ENCODE results near the gene WNT9A.
"Not testable (repeated sequence)": the region's sequence is repeated elsewhere in the genome, so short reads cannot be mapped to it uniquely, and the experiment has no call there.

Gene WNT9A, protein sequence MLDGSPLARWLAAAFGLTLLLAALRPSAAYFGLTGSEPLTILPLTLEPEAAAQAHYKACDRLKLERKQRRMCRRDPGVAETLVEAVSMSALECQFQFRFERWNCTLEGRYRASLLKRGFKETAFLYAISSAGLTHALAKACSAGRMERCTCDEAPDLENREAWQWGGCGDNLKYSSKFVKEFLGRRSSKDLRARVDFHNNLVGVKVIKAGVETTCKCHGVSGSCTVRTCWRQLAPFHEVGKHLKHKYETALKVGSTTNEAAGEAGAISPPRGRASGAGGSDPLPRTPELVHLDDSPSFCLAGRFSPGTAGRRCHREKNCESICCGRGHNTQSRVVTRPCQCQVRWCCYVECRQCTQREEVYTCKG

DNA sequence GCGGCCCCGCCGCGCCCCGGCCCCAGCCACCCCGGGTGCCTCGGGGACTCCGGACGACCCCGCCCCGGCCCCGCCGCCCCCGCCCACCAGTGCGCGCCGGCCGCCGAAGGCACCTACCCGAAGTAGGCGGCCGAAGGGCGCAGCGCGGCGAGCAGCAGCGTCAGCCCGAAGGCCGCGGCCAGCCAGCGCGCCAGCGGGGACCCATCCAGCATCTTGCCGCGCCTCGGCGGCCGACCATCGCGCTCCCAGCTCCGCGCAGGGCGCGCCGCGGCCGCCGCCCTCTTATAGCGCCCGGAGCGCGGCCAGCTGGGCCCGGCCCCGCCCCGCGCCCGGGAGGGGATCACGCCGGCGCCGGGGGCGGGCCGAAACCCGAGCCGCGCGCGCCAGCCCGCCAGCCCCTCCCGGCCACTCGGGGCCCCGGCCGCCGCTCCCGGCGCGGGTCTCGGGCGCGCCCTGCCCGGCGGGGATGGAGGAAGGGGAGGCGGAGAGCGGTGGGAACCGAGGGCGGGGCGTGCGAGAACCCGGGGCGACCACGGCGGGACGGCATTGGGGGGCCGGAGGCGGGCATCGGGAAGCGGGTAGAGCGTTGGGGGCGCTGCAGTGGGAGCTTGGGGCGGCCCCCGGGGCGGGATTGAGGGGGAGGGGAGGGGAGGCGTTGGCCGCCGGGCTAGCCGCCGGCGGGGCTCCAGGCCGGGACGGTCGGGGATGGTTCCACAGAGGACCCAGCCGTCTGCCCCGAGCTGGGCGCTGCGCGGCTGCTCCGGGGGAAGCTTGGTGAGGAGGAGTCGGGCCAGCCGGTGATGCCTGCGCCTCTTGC lies at the start of gene WNT9A:
TSS of gene WNT9A (minus strand) at position 257 of the 817 bp plus-strand sequence. CDS start at position 212, 45 bp downstream.
- no peak for DNase-seq

DNA sequence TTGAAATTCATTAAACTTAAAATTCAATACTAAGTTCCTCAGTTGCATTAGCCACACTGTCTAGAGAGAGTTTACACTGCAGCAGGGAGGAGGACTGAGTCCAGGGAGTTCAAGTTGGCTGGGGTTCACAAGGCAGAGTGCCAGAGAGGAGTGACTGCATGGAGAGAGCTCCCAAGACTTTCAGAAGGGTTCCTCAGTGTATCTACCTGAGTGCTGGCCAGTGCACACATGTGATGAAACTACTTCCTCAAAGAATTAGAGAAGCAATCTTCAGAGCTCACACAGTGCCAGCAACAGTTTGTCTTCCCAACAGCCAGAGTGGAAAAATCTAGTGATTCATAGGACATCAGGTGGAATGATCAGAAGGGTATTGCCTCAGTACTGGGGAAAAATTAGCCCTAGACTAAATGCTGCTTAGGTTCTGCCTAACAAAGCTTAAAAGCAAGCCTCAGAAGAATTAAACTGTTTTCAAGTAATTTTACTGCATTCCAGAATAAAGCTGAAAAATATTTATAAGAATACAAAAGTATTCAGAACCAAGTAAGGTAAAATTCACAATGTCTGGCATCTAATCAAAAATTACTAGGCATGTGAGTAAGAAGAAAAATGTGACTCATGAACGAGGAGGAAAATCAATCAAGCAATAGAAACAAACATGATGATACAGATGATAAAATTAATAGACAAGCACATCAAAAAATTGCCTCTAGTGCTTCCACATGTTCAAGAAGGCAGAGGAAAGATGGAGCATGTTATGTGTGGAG lies 48.6 kb upstream of the WNT9A start:
- no peak for DNase-seq

DNA sequence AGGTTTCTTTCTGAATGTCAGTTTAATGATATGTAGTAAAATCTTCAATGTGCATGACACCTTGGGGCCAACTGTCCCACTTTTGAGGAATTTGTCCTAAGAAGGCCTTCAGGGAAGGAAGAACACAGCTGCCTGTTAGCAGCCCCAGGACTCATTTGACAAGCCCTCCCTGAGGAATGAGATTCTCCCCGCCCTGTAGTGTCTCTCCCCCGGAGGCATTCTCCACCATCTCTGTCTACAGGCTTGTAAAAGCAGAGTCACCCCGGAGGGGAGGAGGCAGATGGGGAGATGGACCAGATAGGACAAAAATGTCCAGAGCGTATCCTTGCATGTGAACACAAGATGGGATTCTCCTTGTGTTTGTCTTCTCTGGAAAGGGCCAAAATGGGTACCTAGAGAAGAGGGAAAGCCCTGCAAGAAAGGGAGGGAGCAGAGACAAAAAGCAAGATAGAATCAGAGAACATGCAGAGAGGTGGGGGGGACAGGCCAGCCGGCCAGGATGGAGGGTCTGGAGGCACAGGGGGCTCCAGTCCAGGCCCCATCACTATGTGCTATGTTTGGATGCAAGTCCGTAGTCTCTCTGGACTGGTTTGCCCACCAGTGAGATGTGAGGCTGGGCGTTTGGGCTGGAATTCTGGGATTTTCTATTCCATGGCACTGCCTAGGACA lies 47.0 kb upstream of the WNT9A start:
- no peak for DNase-seq

DNA sequence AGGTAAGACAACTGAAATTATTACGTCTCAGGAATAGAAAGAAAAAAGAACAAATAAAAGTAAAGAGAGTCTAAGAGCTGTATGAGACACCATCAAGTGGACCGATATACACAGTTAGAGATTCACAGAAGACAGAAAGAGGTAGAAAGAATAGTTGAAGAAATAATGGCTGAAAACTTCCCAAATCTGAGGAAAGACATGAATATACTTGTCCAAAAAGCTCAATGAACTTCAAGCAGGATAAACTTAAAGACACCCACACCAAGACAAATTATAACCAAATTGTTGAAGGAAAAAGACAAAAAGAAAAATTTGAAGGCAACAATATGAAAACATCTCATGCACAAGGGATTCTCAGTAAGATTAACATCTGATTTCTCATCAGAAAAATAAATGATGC lies 39.4 kb upstream of the WNT9A start:
- DNase-seq = no peak

DNA sequence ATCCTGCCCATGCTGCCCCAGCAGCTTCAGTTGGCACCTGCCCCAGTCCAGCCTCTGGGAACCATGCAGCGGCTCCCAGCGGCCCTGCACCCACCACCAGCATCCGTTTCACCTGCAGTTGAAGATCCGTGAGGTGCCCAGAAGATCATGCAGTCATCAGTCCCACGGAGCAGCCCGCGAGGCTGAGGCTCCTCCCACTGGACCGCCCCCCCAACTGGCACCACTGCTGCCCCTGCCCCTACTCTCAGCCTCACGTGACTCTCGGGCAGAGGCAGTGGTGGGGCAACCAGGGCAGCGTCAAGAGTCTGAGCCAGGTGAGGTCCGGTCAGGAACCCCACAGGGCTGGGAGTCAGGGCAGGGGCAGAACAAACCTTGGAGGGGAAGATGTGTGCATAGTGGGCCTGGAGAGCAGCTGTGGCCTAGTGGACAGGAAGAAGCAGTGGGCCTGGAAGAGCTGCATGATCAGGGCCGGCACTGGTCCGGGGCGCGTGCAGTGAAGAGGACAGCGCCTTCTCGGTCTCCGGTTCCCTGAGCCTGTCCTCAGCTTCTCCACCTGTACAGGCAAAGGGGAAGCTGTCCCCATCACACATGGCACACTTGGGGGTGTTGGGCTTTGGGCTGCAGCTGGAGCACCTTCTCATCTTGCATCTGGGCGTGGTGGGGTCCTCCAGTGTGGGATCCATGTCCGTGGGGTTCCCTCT lies 28.0 kb upstream of the WNT9A start:
- not testable (repeated sequence) for DNase-seq

DNA sequence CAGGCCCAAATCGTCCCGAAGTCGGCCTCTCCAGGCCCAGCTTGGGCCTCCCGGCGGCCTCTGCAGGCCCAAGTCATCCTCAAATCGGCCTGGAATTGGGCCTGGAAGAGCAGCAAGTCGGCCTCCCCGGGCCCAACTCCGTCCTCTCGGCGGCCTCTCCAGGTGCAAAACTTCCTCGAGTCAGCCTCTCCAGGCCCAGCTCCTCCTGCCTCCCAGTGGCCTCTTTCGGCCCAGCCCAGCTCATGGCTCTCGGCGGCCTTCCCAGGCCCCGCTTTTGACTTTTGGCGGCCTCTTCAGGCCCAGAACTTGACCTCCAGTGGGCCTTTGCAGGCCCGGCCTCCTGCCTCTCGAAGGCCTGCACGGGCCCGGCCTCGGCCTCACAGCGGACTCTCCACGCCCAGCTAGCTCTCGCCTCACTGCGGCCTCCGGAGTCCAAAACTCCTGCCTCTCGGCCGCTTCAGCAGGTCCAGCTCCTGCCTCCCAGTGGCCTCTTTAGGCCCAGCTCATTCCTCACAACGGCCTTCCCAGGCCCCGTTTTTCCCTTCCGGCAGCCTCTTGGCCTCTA lies 26.1 kb upstream of the WNT9A start:
- DNase-seq = not testable (repeated sequence)

DNA sequence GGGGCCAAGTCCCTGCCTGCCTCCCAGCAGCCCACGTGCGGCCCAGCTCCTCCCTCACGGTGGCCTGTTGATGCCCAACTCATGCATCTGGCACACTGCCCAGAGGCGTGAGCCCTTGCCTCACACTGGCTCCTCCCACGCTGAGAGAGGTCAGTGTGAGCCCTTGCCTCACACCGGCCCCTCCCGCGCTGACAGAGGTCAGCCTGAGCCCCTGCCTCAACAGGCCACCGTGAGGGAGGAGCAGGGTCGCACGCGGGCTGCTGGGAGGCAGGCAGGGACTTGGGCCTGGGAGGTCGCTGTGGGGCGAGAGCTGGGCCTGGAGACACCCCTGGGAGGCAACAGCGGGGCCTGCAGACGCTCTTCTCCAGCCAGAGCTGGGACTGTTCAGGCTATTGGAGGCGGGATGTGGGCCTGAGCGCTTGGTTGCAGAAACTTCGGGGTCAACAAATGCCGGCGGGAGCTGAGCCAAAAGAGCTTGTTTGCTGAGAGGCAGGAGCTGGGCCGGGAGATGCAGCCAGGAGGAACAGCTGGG lies 25.2 kb upstream of the WNT9A start:
- DNase-seq = not testable (repeated sequence)

DNA sequence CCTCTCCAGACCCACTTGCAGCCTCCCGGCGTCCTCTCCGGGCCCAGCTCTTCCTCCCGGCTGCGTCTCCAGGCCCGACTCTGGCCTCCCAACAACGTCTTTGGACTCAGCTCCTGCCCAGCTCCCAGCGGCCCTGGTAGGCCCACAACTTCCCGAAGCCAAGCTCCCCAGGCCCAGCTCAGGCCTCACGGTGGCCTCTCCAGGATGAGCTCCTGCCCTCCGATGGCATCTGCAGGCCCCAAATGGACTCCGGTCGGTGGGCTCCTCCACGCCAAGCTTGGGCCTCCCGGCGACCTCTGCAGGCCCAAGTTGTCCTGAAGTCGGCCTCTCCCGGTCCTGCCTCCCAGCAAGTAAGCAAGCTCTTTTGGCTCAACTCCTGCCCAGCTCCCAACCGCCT lies 24.5 kb upstream of the WNT9A start:
- not testable (repeated sequence) for DNase-seq

DNA sequence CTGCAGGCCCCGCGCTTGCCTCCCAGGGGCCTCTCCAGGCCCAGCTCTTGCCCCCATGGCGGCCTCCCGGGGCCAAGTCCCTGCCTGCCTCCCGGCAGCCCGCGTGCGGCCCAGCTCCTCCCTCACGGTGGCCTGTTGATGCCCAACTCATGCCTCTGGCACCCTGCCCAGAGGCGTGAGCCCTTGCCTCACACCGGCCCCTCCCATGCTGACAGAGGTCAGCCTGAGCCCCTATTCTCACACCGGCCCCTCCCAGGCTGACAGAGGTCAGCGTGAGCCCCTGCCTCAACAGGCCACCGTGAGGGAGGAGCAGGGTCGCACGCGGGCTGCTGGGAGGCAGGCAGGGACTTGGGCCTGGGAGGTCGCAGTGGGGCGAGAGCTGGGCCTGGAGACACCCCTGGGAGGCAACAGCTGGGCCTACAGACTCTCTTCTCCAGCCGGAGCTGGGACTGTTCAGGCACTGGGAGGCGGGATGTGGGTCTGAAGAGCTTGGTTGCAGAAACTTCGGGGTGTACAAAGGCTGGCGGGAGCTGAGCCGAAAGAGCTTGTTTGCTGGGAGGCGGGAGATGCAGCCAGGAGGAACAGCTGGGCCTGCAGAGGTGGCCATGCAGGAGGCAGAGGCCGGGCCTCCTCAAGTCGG lies 24.0 kb upstream of the WNT9A start:
- not testable (repeated sequence) for DNase-seq

DNA sequence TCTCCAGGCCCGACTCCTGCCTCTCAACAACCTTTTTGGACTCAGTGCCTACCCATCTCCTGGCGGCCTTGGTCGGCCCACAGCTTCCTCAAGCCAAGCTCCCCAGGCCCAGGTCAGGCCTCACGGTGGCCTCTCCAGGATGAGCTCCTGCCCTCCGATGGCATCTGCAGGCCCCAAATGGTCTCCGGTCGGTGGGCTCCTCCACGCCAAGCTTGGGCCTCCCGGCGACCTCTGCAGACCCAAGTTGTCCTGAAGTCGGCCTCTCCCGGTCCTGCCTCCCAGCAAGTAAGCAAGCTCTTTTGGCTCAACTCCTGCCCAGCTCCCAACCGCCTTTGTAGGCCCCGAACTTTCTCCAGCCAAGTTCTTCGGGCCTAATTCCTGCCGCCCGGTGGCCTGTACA lies 23.5 kb upstream of the WNT9A start:
- DNase-seq = not testable (repeated sequence)

DNA sequence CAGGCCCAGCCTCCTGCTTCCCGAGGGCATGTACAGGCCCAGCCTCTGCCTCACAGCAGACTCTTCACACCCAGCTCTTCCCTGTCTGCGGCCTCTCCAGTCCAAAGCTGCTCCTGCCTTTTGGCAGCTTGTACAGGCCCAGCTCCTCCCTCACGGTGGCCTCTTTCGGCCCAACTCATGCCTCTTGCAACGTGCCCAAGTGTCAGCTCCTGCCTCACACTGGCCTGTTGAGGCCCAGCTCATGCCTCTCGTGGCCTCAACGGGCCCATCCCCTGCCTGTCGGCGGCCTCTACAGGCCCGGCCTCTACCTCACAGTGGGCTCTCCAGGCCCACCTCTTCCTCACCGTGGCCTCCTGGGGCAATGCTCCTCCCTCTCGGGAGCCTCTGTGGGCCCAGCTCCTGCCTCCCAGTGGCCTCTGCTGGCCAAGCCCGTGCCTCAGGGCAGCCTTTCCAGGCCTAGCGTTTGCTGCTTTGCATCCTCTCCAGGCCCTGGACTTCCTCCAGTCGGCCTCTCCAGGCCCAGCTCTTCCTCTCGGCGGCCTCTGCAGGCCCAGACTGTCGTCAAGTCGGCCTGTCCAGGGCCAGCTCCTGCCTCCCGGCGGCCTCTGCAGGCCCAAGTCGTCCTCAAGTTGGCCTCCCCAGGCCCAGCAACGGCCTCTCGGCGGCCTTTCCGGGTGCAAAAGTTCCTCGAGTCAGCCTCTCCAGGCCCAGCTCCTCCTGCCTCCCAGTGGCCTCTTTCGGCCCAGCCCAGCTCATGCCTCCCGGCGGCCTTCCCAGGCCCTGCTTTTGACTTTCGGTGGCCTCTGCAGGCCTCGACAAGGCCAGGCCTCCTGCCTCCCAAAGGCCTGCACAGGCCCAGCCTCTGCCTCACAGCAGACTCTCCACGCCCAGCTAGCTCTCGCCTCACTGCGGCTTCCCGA lies 22.6 kb upstream of the WNT9A start:
- not testable (repeated sequence) for DNase-seq

DNA sequence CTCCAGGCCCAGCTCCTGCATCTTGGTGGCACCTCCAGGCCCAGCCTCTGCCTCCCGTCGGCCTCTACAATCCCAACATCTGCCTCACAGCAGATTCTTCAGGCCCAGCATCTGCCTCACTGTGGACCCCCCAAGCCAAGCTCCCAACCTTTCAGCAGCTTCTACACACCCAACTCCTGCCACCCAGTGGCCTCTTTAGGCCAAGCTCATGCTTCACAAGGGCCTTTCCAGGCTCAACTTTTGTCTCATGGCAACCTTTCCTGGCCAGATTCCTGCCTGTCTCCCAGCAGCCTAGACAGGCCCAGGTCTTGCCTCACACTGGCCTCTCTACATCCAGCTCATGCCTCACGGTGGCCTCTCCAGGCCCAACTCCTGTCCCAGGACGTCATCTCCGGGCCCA lies 20.1 kb upstream of the WNT9A start:
- DNase-seq = not testable (repeated sequence)

DNA sequence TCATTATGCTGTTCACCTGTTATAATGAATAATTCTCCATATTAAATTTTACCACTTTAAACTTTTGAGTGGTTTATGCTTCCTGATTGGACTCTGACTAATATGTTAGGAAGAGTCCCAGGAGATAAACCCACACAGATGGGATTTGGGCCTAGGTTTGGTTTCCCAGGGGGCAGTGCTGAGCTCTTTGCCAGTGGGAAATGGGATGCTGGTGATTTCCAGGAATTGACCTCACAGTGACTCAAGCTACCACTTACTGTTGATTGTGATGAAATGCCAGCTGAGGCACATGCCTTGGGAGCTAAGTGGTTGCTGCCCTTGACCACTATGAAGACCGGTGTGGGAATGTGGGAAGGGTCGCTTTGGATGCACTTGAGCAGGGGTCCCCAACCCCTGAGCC lies 19.0 kb upstream of the WNT9A start:
- DNase-seq = not testable (repeated sequence)

DNA sequence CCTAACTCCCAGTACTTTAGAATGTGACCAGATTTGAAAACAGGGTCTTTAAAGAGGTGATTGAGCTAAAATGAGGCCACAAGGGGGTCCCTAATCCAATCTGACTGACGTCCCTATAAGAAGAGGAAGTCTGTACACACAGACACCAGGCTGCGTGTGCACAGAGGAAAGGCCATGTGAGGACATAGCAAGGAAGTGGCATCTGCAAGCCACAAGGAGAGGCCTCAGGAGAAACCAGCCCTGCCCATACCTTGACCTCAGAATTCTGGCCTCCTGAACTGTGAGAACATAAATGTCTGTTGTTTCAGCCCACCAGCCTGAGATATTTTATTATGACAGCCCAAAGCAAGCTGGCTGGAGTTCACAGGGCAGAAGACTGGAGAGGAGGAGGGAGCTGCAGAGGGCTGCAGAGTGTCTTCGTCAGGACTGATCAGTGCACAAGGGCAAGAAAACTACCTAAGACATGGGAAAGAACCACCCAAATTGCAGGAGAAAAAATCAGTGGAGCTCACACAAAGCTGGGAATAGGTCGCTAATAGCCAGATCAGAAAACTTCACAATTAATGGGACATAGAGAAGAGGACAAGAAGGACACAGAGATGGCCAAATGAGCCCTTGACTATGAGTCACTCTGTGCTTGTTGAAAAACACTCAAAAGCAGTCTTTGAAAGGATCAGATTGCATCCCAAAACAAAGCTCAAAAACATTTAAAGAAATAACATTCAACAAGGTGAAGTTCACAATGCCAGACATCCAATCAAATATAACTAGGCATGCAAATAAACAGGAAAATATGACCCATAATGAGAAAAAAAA lies 14.1 kb upstream of the WNT9A start:
- DNase-seq = no peak

DNA sequence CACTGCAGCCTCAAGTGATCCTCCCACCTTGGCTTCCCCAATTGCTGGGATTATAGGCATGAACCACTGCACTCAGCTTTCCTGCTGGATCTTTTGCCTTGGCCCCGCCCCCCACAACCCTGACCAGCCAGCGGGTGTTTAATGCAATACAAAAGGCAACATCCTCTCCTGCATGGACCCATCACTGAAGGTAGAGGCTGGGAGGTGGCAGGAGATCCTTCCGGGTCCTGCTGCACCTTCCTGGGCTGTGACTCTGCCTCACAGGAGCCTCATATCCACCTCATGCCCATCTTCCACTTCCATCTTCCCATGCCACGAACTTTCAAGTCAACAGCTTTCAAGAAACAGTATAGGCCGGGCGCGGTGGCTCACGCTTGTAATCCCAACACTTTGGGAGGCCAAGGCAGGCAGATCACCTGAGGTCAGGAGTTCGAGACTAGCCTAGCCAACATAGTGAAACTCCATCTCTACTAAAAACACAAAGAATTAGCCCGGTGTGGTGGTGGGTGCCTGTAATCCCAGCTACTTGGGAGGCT lies 11.7 kb upstream of the WNT9A start:
- DNase-seq = no peak

DNA sequence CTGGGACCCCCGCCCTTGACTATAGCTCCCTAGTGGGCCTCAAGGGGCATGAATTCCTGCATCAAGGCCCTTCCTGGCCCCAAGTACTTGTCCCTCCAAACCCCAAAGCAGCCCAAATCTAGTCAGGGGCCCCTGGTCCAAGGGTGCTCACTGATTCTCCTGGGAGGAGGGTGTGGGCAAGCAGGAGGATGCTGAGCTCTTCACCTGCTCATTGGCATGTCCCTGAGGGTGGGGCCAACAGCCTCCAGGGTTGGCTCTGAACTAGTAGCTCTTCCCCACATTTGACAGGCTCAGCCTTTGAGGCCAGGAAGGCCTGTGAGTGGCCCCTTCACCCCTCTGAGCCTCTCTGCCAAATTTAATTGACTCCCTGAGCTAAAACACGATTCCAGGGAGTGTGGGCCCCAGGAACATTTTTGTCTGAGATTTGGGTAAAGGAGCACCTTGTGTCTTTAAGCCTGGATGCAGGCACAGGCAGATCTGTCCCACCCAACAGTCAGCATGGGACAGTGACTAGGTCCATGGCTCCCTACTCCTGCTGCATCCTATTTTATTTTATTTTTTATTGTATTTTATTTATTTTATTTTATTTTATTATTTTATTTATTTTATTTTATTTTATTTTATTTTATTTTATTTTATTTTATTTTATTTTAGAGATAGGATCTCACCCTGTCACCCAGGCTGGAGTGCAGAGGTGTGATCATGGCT lies 11.0 kb upstream of the WNT9A start:
- no peak for DNase-seq

DNA sequence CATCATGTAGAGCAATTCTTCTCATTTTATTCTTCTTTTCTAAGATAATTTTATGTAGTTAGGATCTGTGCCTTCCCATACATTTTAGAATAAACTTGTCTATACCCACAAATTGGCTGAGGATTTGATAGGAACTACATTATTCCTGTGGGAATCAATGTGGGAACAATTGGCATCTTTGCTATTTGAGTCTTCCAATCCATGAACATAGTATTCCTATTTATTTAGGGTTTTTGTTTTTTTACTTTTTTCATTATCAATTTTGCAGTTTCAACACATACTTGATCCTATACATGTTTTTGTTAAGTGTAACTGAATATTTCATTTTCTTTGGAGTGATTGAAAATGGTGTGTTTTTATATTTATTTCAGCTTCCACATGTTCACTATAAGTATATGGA lies 8.1 kb upstream of the WNT9A start:
- no peak for DNase-seq

All from NCI-H187 treated with DMSO at 0.1 percent for 48 hours (cell line).